ENCODE measurements around the gene DUOXA2.

DUOXA2 gene

GRCh38 chr15:45089712-45090373 lies 24.3 kb upstream of the DUOXA2 start:
- H3K9me3 ChIP-seq (ENCODE audit: severe bottlenecking) = no peaks in the 10 kb centered on the region
- ATAC-seq (ENCODE audit: low read depth) (no peak), DNase-seq (ENCODE audit: low spot score) (no peak)
- no peak overlapping the region for H3K27ac ChIP-seq (ENCODE audit: poor library complexity, severe bottlenecking)
- H3K4me3 ChIP-seq (ENCODE audit: severe bottlenecking) = no peak overlapping the region
- no peaks in the 10 kb centered on the region for H3K4me1 ChIP-seq (ENCODE audit: insufficient read depth, poor library complexity, severe bottlenecking)
- H3K27me3 ChIP-seq (ENCODE audit: insufficient read depth, poor library complexity, severe bottlenecking) = peaks cover 14% of the 10 kb centered on the region
- TF ChIP-seq CTCF (IDR thresholded peaks at IDR 0.05; ENCODE audit: poor library complexity, severe bottlenecking) = no peak
- H3K36me3 ChIP-seq (ENCODE audit: low read depth) = no peaks in the 10 kb centered on the region

DNA sequence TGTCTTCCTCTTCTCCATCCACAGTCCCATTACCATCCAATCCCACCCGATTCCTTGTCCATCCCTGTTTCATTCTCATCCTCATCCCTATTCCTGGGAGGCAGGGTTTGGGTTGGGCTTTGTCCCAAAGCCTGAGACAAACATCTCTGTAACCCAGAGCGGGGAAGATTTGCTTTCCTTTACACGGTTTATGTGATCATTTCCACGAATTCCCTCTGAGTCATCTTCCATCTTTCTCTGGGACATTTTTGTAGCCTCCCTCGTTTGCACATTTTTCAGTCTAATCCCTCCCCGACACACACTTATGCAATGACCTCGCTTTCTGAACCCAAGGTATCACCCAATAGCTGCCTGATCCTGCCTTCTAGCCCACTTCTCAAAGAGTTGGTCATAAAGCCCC lies 23.0 kb upstream of the DUOXA2 start:
- H3K36me3 ChIP-seq (ENCODE audit: low read depth) = no peaks in the 10 kb centered on the region
- ATAC-seq (ENCODE audit: low read depth) (peak; percentile 35), DNase-seq (ENCODE audit: low spot score) (no peak)
- no peak overlapping the region for H3K4me3 ChIP-seq (ENCODE audit: severe bottlenecking)
- no peaks in the 10 kb centered on the region for H3K4me1 ChIP-seq (ENCODE audit: insufficient read depth, poor library complexity, severe bottlenecking)
- no peak for TF ChIP-seq CTCF (IDR thresholded peaks at IDR 0.05; ENCODE audit: poor library complexity, severe bottlenecking)
- H3K27ac ChIP-seq (ENCODE audit: poor library complexity, severe bottlenecking) = no peak overlapping the region
- no peaks in the 10 kb centered on the region for H3K9me3 ChIP-seq (ENCODE audit: severe bottlenecking)
- peaks cover 7% of the 10 kb centered on the region for H3K27me3 ChIP-seq (ENCODE audit: insufficient read depth, poor library complexity, severe bottlenecking)

GRCh38 chr15:45091576-45091975 lies 22.6 kb upstream of the DUOXA2 start:
- ATAC-seq (ENCODE audit: low read depth) = peak; percentile 4; the same call in 1 of the 3 replicates
- H3K4me1 ChIP-seq (ENCODE audit: insufficient read depth, poor library complexity, severe bottlenecking) = no peaks in the 10 kb centered on the region
- TF ChIP-seq CTCF (IDR thresholded peaks at IDR 0.05; ENCODE audit: poor library complexity, severe bottlenecking) = no peak
- H3K4me3 ChIP-seq (ENCODE audit: severe bottlenecking) = no peak overlapping the region
- H3K27ac ChIP-seq (ENCODE audit: poor library complexity, severe bottlenecking) = no peak overlapping the region
- H3K36me3 ChIP-seq (ENCODE audit: low read depth) = no peaks in the 10 kb centered on the region
- peaks cover 7% of the 10 kb centered on the region for H3K27me3 ChIP-seq (ENCODE audit: insufficient read depth, poor library complexity, severe bottlenecking)
- no peaks in the 10 kb centered on the region for H3K9me3 ChIP-seq (ENCODE audit: severe bottlenecking)
- DNase-seq (ENCODE audit: low spot score) = peak; percentile 28

- H3K4me1 ChIP-seq (ENCODE audit: insufficient read depth, poor library complexity, severe bottlenecking) = no peaks in the 10 kb centered on the region
- TF ChIP-seq CTCF (IDR thresholded peaks at IDR 0.05; ENCODE audit: poor library complexity, severe bottlenecking) = no peak
- H3K27me3 ChIP-seq (ENCODE audit: insufficient read depth, poor library complexity, severe bottlenecking) = peaks cover 7% of the 10 kb centered on the region
- no peaks in the 10 kb centered on the region for H3K9me3 ChIP-seq (ENCODE audit: severe bottlenecking)
- ATAC-seq (ENCODE audit: low read depth) = no peak
- H3K4me3 ChIP-seq (ENCODE audit: severe bottlenecking) = no peak overlapping the region
- no peaks in the 10 kb centered on the region for H3K36me3 ChIP-seq (ENCODE audit: low read depth)
- H3K27ac ChIP-seq (ENCODE audit: poor library complexity, severe bottlenecking) = no peak overlapping the region
- no peak for DNase-seq (ENCODE audit: low spot score)
Observed at GRCh38 chr15:45093013-45093412, 21.1 kb upstream of the DUOXA2 start.

DNA sequence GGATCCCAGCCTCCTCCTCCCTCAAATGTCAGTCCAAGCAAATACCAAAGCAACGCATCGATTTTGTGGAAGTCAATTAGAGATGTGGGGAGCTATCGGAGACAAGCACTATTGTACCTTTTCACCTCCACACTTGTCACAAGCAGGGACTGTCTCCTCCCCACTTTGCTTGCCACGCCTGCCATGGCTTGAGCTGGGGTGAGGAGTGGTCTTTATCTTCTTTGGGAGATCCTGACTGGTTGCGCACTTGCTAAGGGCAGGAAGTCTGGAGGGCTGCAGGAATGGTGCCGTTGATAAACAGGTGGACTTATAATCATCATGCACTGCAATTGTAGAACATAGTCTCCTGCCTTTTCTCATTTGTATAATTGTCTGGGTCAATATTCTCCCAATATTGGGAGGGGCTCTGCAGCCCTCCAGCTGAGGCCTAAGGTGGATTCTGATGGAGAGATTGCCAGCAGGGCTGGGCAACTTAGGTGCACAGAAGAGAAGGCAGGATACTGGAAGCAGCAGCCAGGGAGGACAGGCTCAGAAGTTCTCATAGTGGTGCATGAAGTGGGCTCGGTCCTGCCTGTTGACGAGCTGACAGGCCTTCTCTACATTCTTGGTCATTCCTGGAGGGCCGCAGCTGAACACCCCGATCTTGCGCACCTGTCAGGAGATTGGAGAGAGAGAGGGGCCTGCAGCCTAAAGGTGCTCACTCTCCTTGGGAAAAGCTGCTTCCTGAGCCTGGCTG lies 20.3 kb upstream of the DUOXA2 start:
- Histone ChIP-seq H3K27ac (ENCODE audit: poor library complexity, severe bottlenecking) (no peak overlapping the region), H3K4me3 (ENCODE audit: severe bottlenecking) (no peak overlapping the region), H3K4me1 (ENCODE audit: insufficient read depth, poor library complexity, severe bottlenecking) (no peaks in the 10 kb centered on the region), H3K27me3 (ENCODE audit: insufficient read depth, poor library complexity, severe bottlenecking) (peaks cover 7% of the 10 kb centered on the region), H3K36me3 (ENCODE audit: low read depth) (no peaks in the 10 kb centered on the region), H3K9me3 (ENCODE audit: severe bottlenecking) (no peaks in the 10 kb centered on the region)
- DNase-seq (ENCODE audit: low spot score) (no peak), ATAC-seq (ENCODE audit: low read depth) (no peak)
- no peak for TF ChIP-seq CTCF (IDR thresholded peaks at IDR 0.05; ENCODE audit: poor library complexity, severe bottlenecking)

Data from RWPE2 (cell line).